BJ (cell line): ENCODE measurements around the gene TRIM65. TPM values are rescaled to one million over a fixed set of nuclear protein-coding genes. Genes with fewer than 3 reads are reported as not detected.

Experiments used
- CTCF ChIA-PET: fragments of 350-600 bp; formaldehyde crosslinking; extraction: SDS; loops from one replicate; lab custom pipeline; 2021; ENCODE audit warnings: antibody characterized with exemption, inconsistent platforms; lab: Yijun Ruan, JAX
- POLR2A ChIA-PET: fragments of 300-600 bp; sonication (Branson Sonifier 250); formaldehyde crosslinking; extraction: SDS; loops from one replicate; lab custom pipeline; 2021; ENCODE audit warnings: antibody characterized with exemption; lab: Charles Lee
- DNase-seq: peaks from one replicate; pipeline ENCODE4 v3.0.0-alpha.2; 2011; ENCODE audit warnings: low read depth
- H3K27me3 ChIP-seq: 2 replicates; pipeline ENCODE4 v1.6.0; 2011; ENCODE audit warnings: low read length; ENCODE audit not compliant: control insufficient read depth, insufficient read depth
- H3K36me3 ChIP-seq: 2 replicates; pipeline ENCODE4 v1.5.1; 2011; ENCODE audit warnings: low read length; ENCODE audit not compliant: control insufficient read depth, insufficient read depth
- H3K4me3 ChIP-seq: 2 replicates; pipeline ENCODE4 v1.5.1; 2011; ENCODE audit warnings: low read depth, mild to moderate bottlenecking, control low read depth, low read length
- CTCF ChIP-seq: IDR thresholded peaks from 2 replicates; pipeline ENCODE4 v1.5.1; 2011; ENCODE audit warnings: low read depth, mild to moderate bottlenecking, control low read depth, inconsistent platforms, low read length, moderate library complexity; ENCODE audit not compliant: insufficient read depth
- polyA plus RNA-seq: library from polyadenylated mRNA; depleted of rRNA; stranded (reverse); fragments of >200 nt; gene quantifications from 2 replicates; pipeline ENCODE4 v1.2.3, GENCODE V29; 2011

Gene TRIM65
- polyA plus RNA-seq, 1 experiment: 8.6 TPM

DNA sequence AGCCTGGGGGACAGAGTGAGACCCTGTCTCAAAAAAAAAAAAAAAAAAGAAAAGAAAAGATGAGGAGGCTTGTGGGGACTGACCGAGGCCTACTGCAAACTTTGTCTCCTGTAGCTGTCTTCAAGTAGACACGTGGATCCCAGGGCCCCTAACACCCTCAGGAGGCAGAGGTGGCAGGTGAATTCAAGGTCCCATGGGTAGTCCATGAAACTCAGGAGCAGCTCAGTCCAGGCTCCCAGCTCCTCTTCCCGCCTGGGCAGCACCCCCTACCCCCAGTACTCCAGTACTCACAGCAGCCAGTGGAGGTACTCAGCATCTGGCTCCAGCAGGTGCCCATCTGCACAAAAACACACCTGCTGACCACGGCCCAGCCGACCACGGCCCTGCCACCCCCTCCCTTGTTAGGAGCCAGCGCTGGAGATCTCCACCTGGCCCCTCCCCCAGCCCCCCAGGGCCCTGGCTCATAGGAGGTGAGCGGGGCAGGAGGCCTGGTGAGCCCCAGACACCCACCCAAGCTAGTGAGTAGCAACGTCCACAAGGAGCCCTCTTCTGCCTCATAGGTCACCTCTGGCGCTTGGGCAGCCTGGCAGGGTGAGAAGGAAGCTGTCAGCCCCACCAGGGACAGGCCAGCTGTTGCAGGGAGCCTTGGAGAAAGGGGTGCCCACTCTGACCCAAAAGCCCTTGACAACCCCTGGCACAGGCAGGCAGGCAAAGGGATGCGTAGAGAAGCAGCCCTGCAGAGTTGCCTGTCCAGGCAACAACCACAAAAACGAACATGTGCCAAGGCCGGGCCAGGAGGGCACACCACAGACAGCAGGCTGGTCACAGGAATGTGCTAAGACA, 4.2 kb upstream of the TRIM65 start:
- no peak for DNase-seq
- ChIA-PET POLR2A (no interaction called here), CTCF (interaction anchor here (1.5 kb wide), 1 partner anchor 104 kb away, joined by 4 read pairs; no protein-coding TSS in a partner anchor)
- H3K4me3 ChIP-seq: no peak overlapping the region
- peaks cover 30% of the 10 kb centered on the region for H3K36me3 ChIP-seq
- no peak for TF ChIP-seq CTCF
- no peaks in the 10 kb centered on the region for H3K27me3 ChIP-seq

GRCh38 chr17:75899767-75900468, 3.2 kb upstream of the TRIM65 start:
- no peak for DNase-seq
- ChIA-PET CTCF (interaction anchor here (1.1 to 6.9 kb wide), 4 partner anchors 23 to 146 kb away, joined by 3 to 58 read pairs (median 9); partner anchors contain the start of genes GALK1 and TRIM47), POLR2A (no interaction called here)
- TF ChIP-seq CTCF: no peak
- Histone ChIP-seq H3K27me3 (no peaks in the 10 kb centered on the region), H3K36me3 (peaks cover 30% of the 10 kb centered on the region), H3K4me3 (no peak overlapping the region)

GRCh38 chr17:75899353-75899752, 2.6 kb upstream of the TRIM65 start:
- ChIA-PET CTCF (interaction anchor here (1.1 to 6.9 kb wide), 4 partner anchors 22 to 145 kb away, joined by 3 to 58 read pairs (median 11); partner anchors contain the start of genes GALK1 and TRIM47), POLR2A (no interaction called here)
- peaks cover 30% of the 10 kb centered on the region for H3K36me3 ChIP-seq
- no peaks in the 10 kb centered on the region for H3K27me3 ChIP-seq
- no peak overlapping the region for H3K4me3 ChIP-seq
- no peak for TF ChIP-seq CTCF
- no peak for DNase-seq

DNA sequence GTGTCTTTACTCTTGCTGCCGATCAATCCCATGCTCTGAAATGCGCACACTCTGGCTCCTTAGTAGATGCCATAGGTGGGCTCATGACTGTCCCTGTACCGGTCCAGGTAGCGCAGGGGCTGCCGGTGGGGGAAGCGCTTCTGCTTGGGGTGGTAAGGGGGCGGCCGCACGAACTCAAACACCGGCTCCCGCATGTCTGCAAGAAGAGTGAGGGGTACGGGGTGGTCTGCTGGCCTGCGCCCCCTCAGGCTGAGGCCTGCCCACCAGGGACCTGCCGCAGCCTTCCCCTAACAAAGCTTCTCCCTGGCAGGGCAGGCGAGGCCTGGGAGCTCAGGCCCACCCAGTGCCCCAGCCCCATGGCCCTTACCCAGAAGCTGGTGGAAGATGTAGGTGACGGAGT, 2.0 kb upstream of the TRIM65 start:
- POLR2A ChIA-PET: no interaction called here

More for the DNA sequence above, 2.0 kb upstream of the TRIM65 start:
- H3K4me3 ChIP-seq: no peak overlapping the region
- CTCF ChIA-PET: interaction anchor here (1.1 to 6.9 kb wide), 4 partner anchors 21 to 145 kb away, joined by 3 to 58 read pairs (median 11); partner anchors contain the start of genes GALK1 and TRIM47
- no peaks in the 10 kb centered on the region for H3K27me3 ChIP-seq
- peaks cover 30% of the 10 kb centered on the region for H3K36me3 ChIP-seq
- no peak for DNase-seq
- no peak for TF ChIP-seq CTCF
